ENCODE data around the gene CCDC80.
"Not testable (repeated sequence)": the region's sequence is repeated elsewhere in the genome, so short reads cannot be mapped to it uniquely, and the experiment has no call there.

Gene CCDC80

DNA sequence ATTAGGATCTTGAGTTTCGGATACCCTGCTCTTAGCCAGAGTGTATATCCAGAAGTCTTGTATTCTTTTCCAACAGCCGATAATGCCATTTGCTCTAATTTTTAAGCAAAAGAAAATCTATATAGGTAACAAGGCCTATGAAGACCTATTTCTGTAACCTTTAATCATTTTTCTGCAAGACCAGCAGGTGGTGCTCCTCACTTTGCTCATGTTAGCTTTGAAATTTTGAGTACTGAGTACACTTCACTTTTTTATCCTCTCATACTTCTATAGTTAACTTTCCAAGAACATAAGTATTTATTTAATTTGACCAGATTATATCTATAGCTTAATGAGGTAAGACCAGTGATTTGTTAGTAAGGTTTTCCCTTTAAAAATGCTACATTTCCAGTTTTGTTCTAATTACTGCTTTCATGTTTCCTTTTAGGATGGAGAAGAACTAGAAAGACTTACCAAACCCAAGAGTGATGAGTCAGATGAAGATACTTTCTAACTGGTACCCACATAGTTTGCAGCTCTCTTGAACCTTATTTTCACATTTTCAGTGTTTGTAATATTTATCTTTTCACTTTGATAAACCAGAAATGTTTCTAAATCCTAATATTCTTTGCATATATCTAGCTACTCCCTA lies 58.6 kb downstream of the CCDC80 start:
- DNase-seq: peak; percentile 7

GRCh38 chr3:112579697-112580096 lies 61.2 kb downstream of the CCDC80 start:
- no peak for DNase-seq

DNA sequence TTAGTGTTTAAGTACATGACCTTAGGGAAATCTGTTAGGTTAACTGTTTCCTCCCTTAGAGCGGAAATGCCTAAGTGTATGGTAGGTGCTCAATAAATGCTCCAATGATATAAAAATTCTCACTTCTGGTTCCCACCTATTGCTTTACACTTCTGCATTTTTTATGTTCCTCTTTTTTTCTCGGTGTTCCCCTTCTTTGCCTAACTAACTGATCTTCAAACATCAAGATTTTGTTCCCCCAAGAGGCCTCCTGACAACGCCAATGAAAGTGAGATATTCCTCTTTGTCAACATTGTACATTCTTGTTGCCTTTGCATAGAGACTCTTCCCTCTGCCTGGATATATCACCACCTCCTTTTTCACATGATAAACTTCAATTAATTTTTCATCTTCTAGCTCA lies 61.7 kb downstream of the CCDC80 start:
- no peak for DNase-seq

DNA sequence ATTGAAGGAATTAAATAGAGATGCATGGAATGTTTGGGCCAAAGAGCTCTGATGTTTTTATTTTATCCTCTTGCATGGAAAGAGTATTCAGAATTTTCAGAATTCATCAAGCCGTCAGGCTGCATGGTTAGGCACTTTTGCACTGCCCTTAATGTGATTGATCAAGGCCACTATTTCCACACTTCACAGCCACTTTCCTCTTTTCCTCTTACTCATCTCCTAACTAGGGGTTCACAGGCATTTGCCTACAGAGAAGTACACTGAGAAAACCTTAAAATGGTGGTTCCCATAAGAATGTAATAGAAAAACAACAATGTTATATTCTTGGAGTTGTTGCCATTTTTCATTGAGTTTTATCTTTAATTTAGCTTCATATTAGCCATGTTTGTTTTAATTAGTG lies 68.2 kb downstream of the CCDC80 start:
- no peak for DNase-seq

DNA sequence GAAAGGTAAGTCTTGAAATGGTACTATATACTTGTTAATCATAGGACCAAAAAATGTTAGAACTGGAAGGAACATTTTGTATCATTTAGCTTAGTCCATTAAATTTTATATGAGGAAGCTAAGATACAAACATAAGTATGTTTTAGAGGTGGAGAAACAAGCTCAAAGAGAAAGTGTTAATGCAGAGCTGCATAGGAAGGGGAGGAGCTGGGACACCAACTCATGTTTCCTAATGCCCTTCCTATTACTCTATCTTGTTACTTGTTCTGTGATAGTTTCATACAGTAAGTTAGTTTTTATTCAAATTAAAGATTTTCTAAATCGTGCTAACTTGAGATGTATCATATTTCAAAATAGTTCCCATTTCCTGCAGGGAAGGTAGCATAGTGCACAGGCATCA lies 71.7 kb downstream of the CCDC80 start:
- no peak for DNase-seq

DNA sequence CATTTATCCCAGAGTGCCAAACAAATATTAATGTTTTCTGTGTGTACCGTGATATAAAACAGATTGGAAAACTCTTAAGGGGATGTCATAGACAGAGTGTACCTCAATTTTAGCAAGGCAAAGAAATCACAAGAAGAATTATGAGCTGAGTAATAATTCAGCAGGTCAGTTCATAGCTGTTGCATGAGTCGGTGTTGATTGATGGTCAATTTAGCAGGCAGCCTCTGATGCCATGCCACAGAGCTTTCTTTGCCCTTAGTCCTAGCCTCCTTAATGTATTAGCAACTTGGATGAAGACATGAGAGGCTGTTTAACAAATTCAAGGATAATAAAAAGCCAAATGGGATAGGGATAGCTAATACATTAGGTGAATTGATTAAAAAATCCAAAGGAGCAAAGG lies 72.3 kb downstream of the CCDC80 start:
- DNase-seq: no peak

GRCh38 chr3:112564940-112565305 lies 76.0 kb downstream of the CCDC80 start:
- no peak for DNase-seq

DNA sequence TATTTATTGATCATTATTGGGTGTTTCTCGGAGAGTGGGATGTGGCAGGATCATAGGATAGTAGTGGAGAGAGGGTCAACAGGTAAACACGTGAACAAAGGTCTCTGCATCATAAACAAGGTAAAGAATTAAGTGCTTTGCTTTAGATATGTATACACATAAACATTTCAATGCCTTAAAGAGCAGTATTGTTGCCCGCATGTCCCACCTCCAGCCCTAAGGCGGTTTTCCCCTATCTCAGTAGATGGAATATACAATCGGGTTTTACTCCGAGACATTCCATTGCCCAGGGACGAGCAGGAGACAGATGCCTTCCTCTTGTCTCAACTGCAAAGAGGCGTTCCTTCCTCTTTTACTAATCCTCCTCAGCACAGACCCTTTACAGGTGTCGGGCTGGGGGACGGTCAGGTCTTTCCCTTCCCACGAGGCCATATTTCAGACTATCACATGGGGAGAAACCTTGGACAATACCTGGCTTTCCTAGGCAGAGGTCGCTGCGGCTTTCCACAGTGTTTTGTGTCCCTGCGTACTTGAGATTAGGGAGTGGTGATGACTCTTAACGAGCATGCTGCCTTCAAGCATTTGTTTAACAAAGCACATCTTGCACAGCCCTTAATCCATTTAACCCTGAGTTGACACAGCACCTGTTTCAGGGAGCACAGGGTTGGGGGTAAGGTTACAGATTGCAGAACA lies 76.5 kb downstream of the CCDC80 start:
- DNase-seq: not testable (repeated sequence)

DNA sequence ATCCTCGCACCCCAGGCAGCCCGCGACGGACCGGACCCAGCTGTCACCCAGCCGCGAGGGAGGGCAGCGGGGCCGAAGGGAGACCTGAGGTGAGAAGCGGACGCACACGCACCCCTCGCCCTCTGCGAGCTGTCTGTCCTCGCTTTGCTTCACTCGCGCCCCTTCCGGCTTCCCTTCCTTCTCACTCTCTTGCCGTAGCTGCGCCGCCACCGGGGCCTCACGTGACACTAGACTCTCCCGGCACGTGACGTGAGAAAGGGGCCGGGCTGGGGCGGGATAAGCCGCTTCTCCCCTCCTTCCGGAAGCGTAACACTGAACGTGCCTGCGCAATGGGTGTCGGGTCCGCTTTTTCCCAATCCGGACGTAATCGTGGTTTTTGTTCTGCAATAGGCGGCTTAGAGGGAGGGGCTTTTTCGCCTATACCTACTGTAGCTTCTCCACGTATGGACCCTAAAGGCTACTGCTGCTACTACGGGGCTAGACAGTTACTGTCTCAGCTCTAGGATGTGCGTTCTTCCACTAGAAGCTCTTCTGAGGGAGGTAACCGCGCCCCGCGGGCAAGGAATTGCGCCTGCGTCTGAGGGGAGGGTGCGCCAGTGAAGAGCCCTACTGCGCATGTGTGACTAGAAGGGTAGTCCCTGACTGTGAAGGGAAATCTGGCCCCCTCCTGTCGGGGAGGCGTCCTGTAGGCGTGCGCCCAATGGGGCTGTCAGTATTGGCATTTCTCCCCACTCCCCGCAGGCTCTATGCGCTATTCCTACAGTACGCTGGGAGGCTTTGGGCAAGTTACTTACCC lies 79.0 kb downstream of the CCDC80 start, which contains the start of the genes ATG3 and SLC35A5:
Gene ATG3, minus strand, starts transcription at position 229 of the 796 bp plus-strand sequence. CDS start 434 bp downstream, outside the sequence.
Gene SLC35A5, plus strand, starts transcription at position 312 of the 796 bp plus-strand sequence. CDS start 1,359 bp downstream, outside the sequence.
- peak; percentile 97 for DNase-seq

GRCh38 chr3:112561484-112561733 lies 79.5 kb downstream of the CCDC80 start:
- peak; percentile 78 for DNase-seq

GRCh38 chr3:112560721-112561483 lies 80.0 kb downstream of the CCDC80 start:
- DNase-seq: peak; percentile 55

GRCh38 chr3:112560307-112560706 lies 80.6 kb downstream of the CCDC80 start:
- no peak for DNase-seq

DNA sequence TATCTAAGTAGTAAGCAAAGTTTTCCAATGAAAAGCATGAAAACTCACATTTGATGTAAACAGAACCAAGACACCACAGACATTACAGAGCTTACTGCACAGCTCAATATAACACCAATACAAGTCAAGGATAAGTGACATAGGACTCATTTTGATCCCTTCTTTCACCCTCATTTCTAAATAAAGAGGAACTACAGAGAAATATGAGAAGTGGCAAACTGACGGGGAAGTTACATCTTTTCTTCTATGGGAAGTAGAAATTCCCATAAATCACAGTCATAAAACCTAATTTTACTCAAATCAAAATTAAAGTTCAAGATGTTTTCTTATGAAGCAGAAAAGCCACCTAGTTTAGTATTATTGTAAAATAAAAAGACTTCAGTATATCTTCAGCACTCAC lies 83.0 kb downstream of the CCDC80 start:
- DNase-seq: no peak

DNA sequence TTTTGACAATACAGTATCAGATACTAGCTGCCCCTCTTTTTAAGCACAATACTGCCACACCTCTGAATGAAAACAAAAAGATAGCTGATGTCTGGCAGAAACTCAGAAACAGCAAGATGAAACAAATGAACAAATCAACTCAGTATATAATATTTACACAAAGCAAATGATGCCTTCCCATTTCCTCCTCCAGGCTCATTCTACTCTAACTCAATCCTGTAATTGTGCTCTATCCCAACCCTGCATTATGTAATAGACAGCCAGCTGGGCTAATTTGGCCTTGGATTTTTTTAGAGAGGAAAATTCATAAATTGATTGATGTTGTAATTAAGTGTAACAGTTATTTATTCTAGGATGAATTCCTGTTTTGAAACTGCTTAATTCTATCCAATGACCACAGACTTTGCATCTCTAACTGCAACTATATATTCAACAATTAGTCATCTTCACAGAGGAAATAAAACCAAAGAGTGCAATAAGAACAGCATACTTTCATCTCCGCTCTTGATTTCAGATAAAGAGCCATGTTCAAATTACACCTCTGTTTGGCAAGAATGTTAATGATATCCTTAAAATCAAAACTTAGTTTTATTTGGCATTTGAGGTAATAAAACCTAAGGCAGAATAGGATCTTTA lies 85.3 kb downstream of the CCDC80 start:
- no peak for DNase-seq

DNA sequence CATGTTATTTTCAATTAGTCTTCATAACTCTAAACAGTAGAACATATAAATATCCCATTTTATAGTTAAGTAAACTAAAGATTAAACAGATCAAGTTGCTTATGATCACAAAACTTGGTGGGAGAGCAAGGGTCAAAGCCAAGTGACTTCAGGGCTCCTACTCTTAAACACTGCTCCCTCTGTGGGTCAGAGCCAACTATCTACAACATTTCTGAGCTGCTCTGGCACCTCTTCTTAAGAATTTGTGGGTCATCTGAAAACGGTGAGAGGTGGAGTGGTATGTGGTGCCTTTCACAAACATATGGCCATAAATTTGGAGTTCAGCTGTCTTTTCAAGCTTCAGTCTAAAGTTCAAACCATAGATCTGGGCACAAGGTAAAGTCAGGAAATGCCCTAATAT lies 90.1 kb downstream of the CCDC80 start:
- no peak for DNase-seq
